HG03066 (cell line): ENCODE measurements around the gene BPIFB4.
"Not testable (repeated sequence)": the region's sequence is repeated elsewhere in the genome, so short reads cannot be mapped to it uniquely, and the experiment has no call there.

ENCODE experiments used
- ATAC-seq: cut with Tn5 transposase; IDR thresholded peaks from one replicate; pipeline ENCODE4 v1.9.1; 2021; ENCODE audit warnings: low read depth; ENCODE audit not compliant: unreplicated experiment

Gene BPIFB4

DNA sequence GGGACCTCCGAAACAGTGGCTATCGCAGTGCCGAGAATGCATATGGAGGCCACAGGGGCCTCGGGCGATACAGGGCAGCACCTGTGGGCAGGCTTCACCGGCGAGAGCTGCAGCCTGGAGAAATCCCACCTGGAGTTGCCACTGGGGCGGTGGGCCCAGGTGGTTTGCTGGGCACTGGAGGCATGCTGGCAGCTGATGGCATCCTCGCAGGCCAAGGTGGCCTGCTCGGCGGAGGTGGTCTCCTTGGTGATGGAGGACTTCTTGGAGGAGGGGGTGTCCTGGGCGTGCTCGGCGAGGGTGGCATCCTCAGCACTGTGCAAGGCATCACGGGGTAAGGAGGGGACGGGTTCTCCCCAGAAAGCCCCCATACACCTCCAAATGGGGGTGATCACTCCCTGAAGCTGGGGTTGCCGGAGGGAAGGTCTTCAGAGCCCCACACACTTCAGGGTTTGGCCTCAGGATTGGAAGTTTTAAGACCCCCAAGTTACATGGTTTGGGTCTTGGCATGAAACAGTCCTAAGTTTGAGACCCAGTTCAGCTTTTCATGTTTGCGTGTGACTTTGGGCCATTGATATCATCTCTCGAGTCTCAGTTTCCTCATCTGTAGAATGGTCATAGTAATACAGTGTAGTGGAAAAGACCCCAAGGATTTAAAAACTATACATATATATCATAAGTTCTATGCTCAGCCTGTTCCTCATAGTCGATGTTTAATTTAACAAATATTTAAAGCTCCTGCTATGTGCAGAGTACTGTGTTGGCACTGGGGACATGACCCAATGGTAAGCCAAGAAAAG lies 4.3 kb downstream of the BPIFB4 start:
- ATAC-seq = no peak

DNA sequence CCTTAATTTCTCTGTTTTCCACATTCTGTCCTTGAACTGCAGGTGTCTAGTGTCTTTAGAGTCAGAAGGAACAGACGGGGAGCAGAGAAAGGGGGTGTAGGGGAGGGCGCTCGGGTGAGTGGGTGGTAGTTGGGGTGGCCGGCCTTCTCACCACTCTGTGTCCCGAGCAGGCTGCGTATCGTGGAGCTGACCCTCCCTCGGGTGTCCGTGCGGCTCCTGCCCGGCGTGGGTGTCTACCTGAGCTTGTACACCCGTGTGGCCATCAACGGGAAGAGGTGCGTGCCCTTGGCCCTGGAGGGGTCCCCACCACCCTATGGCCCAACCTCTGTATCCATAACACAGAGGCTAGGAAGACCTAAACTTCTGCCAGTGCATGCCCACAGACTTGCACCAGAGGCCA lies 5.3 kb downstream of the BPIFB4 start:
- no peak for ATAC-seq

DNA sequence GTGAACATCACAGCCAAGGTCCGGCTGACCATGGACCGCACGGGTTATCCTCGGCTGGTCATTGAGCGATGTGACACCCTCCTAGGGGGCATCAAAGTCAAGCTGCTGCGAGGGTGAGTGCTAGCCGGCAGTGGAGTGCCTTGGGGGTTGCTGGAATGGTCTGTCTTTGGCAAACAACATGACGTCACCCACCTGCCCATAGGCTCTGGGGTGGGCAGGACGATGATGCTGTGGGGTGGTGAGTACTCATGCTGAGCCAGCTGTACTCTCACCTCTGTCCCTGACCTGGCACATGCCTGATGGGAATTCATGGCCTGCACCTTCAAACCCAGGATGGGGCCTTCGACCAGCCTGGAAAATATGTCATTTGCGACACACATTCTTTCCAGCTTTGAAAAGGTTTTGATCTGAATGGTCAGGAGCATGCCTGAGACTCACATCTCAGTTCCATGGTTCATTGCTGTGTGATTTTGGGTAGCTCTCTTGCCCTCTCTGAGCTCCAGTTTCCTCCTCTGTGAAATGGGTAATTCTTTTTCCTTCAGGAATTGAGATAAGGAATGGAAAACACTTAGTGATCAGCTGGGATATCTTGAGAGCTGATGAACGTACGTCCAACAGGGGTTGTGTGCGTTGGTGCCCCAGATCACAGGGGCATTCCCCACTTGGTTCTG lies 6.7 kb downstream of the BPIFB4 start:
- no peak for ATAC-seq

DNA sequence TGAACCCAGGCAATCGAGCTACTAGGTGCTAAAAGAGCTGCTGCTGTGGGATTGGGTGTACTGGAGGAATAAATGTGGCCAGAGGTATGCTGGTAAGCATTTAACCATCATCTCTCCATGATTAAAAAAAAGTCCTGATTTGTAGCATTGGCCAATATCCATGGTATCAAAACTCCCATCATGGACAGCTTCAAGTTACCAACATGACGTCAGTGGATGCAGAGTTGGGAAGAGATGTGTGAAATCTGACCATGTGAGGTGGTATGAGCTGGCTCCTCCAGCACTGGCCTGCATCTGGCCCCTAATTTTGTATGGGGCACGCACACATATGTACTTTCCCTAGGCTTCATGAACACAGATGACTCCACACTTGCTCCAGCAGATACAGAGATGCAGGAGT lies 11.7 kb downstream of the BPIFB4 start:
- ATAC-seq = no peak

DNA sequence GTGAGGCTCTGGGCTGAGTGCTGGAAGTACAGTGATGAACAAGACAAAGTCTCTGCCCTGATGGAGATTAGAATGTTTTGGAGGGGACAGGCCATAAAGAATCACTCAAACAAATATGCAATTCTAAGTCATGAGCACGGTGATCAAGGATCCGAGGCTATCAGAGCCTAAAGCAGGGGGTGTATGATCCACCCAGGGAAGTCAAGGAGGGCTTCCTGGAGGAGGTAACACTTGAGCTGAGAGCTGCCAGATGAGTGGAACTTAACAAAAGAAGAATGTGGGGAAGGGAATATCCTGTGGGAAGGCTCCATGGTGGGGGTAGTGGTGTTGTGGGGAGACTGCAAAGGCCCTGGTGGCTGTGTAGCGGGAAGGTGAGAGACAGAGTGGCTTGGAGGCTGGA lies 12.2 kb downstream of the BPIFB4 start:
- ATAC-seq = no peak

DNA sequence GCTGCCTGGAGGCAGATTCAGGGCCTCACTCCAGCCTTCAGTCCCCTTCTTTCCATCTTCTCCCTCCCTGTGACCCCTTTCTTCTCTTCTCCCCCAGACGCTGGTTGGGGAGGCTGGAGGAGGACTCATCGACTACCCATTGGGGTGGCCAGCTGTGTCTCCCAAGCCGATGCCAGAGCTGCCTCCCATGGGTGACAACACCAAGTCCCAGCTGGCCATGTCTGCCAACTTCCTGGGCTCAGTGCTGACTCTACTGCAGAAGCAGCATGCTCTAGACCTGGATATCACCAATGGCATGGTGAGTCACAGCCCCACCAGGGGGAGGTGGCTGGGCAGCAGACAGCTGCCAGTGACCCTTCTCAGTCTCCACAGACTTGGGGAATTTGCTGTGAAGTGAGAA lies 12.9 kb downstream of the BPIFB4 start:
- ATAC-seq = no peak

DNA sequence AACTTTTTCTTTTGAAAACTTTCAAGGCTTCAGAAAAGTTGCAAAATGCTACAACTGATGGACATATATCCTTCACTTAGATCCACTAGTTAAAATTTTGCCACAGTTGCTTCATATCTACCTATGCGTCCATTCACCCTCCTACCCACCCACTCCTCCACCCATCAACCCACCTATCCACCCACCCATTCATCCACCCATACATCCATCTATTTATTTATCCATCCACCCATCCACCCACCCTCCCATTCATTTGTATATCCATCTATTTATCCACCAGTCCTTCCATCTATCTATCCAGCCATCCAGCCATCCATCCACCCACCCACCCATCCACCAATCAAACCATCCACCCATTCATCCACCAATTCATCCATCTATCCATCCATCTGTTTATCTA lies 13.6 kb downstream of the BPIFB4 start:
- ATAC-seq = no peak

DNA sequence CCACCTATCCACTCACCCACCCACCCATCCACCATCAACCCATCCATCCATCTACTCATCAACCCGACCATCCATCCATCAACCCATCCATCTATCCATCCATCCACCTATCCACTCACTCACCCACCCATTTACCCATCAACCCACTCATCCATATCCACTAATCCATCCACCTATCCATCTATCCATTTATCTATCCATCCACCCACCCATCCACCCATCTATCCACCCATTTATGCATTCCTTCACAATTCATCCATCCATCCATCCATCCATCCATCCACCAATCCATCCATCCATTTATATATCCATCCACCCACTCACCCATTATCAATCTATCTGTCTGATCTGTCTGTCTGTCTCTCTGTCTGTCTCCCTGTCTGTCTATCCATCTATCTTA lies 14.1 kb downstream of the BPIFB4 start:
- no peak for ATAC-seq

DNA sequence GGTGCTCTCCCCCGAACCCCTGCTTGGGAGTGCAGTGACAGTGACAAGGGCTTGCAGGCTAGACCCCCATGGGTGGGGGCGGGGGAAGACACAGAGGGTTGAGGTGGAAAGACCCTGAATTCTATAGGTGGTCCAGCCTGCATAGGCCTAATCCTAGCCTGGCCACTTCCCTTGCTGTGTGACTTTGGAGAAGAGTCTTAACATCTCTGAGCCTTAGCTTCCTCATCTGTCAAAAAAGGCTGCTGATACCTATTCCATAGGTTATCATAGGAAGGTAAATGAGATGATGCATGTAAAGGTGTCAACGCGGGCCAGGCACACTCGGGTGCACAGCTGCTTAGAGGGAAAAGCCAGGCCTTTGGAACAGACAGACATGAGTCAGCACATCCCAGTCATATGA lies 15.8 kb downstream of the BPIFB4 start:
- no peak for ATAC-seq

DNA sequence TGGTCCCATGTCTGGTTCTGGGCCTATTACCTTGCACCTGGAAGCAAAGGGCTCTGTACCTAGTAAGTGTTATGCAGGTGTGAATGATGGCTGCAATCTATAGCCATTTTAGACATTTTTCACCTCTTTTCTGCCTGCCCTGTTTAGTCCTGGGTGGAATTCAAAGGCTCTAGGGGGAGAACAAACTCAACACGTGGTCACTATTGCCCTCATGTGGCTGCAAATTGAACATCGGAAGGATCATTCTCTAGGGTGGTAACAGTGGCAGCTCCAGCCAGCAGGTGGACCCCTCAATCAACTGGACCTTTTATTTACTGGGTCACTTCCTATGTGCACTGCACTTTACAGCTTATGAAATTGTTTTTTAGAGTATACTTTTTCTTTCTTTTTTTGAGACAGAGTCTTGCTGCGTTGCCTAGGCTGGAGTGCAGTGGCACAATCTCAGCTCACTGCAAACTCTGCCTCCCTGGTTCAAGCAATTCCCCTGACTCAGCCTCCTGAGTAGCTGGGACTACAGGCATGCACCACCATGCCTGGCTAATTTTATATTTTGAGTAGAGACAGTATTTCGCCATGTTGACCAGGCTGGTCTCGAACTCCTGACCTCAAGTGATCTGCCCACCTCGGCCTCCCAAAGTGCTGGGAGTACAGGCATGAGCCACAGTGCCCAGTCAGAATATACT lies 16.6 kb downstream of the BPIFB4 start:
- not testable (repeated sequence) for ATAC-seq

DNA sequence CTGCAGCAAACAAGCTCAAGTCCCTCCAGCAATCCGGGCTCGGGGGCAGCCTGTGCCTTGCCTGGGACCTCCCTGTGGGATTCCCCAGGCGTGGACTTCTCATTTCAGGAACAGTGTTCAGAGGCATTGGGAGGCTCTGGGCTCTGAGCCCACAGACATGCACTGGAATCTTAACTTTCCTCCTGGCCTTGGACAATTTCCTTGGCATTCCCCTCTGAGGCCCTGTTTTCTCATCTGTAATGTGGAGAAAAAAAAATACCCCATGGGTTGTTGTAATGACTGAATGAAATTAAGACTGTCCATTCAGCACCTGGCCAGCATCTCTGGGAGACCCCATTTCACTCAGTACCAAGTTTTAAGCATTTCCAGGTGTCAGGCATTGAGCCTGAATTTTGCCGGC lies 17.6 kb downstream of the BPIFB4 start:
- no peak for ATAC-seq

DNA sequence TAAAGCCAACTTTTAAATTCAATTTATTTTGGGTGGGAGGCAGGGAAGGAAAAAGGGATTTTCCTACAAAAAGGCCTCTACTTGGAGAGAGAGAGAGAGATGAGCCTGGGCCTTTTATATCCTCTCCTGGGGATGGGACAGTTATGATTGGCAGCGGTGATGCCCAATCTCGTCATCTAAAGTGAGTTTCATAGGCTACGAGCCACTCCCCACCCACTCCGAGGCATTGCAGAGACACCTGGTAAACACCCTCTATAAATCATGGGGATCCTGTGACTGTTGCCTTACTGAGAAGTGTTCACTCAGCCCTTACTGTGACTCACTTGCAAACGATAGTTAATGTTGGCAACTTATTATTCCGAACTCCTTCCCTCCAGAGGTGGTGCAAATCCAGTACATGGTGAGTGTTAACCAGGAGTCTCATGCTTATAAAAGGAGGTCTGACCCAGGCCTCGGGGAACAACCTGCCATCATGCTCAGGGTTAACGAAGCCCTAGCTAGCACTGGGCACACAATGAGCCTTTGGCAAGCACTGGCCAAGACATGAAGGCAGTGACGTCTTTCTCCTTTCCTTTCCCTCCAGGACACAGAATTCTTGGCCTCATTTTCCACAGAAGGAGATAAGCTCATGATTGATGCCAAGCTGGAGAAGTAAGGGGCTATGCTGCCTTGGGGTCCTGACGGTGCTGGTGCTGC lies 20.5 kb downstream of the BPIFB4 start:
- no peak for ATAC-seq

DNA sequence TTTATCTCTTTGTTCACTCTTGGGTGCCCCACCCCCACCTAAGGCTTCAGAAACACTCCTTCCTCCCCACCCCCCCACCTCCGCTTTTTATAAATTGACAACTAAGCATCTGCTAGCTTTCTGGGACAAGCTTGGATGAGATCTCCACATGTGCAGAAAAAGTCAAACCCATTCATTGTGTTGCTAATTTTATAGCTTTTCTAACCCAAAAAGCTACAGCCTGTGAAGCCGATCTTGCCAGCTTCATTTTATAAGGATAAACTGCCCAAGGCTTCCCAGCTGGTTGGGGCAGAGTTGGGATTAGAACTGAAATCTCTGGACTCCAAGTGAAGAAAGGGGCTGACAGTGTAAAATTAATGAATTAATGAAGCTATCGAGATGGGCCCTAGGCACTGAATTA lies 24.1 kb downstream of the BPIFB4 start:
- ATAC-seq = no peak

DNA sequence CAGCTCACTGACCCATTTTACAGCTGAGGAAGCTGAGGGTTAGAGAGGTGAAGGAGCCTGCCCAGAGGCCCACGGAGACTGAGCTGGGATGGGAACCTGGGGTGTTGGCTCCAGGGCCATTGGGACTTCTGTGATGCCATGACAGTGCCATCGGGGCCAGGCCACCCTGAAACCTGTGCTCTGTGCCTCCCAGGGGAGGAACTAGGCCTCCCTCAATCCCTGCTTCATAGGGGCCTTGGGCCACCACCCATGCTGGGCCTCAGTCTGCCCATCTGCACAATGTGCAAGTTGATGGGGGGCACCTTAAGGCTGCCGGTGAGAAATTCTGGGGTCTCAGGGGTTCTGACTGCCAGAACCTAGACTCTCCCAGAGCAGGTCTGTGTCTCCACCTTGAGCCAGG lies 24.9 kb downstream of the BPIFB4 start:
- no peak for ATAC-seq

DNA sequence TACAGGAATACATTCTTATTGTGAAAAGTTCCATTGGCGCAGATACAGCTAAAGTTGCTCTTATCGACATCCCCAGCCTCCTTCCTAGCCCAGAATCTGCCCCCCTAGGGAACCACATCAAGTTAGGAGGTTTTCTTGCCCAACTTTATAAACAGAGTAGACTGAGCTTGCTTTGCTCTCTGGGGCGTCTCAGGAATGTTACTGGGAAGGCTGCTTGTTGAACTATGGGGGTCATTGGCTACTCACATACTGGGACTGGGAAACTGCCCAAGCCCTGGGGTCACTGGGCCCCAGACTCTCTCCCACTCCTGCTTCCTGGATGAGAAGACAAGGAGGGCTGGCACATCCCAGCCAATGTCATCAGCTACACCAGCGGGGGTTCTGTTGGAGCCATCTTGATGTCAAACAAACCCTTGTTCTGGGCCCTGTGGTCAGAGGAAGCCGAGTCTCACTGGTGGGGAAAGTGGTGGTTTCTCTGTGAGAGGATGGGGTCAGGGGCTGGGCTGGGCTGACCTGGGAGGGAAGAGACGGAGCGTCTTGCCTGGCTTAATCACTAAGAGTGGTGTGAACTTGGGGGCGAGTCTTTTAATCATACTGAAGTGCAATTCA lies 26.0 kb downstream of the BPIFB4 start:
- ATAC-seq = no peak

DNA sequence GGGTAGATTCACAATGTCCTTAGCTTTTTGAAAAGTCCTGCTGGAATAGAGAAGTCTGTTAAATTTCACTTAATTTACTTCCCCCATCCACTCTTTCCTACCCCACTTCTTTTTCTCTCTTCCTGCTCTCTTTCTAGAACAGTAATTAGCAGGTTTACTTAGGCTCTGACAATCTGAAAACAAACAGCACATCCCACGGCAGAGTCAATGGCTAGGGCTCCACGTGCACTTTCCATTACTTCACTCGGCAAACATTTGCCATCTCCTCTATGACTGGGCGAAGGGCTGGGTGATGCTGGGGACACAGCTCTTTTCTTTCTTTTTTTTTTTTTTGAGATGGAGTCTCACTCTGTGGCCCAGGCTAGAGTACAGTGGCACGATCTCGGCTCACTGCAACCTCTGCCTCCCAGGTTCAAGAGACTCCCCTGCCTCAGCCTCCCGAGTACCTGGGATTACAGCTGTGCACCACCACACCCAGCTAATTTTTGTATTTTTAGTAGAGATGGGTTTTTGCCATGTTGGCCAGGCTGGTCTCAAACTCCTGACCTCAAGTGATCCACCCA lies 26.7 kb downstream of the BPIFB4 start:
- ATAC-seq = not testable (repeated sequence)

DNA sequence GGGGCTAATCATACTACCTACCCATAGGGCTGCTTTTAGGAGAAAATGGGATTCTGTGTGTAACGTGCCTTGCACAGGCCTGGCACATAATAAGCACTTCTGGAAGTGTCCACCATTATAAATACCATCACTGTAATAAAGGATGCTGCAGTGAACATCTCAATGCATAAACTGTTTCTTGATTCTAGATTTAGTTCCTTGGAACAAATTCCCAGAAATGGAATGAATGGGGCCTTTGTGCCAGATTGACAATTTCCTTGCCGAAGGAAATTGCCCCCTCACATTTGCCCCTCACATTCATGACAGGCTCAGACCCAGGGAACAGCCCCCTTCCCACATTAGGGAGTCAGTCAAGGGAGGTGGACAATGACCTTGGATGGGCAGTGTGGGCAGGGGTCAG lies 29.2 kb downstream of the BPIFB4 start:
- no peak for ATAC-seq

DNA sequence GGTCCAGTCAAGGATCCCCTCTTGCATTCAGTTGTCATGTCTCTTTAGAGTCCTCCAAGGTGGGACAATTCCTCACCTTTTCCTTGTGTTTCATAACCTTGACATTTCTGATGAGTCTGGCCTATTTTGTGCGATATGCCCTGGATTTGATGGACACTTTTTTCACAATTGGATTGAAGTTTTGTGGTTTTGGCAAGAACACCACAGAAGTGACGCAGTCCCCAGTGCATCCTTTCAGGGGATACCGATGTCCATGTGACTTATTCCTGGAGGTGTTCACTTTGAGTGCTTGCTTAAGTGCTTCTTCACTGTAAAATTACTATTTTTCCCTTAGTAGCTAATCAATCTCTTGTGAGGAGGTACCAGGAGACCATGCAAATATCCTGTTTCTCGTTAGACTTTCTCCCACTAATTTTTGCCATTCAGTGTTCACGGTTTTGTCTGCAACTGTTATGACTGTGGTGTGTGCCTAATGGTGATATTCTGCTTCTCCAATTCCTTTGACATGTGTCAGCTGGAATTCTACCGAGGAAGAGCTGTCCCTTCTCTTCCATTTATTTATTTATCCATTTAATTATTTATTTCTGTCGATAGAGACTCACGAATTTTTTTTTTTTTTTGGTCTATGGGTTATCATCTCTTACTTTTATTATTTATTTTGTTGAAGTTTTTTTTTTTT lies 30.8 kb downstream of the BPIFB4 start:
- ATAC-seq = no peak

DNA sequence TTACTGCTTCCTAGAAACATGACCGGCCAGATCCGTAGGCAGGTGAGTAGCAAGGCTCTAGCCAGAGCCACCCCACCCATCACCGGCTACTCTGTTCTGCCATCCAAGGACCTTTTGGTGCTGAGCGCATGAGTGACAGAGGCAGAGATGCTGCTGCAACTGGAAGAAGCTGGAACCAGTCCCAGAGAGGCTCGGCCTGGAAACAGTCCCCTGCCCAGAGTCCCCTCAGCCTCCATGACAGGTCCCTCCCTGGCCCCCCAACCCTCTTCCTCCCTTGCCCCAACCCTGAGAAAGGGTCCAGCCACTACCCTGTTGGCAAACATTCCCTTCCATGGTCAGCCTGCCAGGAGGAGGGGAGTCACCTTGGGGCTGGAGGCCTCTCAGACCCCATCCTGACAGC lies 31.9 kb downstream of the BPIFB4 start:
- no peak for ATAC-seq
